Effector memory CD4-positive, alpha-beta T cell (primary cell): ENCODE data around the gene RCHY1.
"Not testable (repeated sequence)": the region's sequence is repeated elsewhere in the genome, so short reads cannot be mapped to it uniquely, and the experiment has no call there.

Experiments
- DNase-seq, 3 donors: peaks; one replicate each; pipeline ENCODE4 v3.0.0-alpha.2; 2020
- H3K27ac ChIP-seq: 2 replicates; pipeline ENCODE4 v1.7.0; 2013; ENCODE audit warnings: mild to moderate bottlenecking, low read length, moderate library complexity; ENCODE audit not compliant: insufficient read depth, poor library complexity, severe bottlenecking
- H3K27me3 ChIP-seq: replicated peaks from 2 replicates; pipeline ENCODE4 v1.7.0; 2013; ENCODE audit warnings: mild to moderate bottlenecking, low read length; ENCODE audit not compliant: insufficient read depth, control insufficient read depth, poor library complexity, severe bottlenecking
- H3K36me3 ChIP-seq: 2 replicates; pipeline ENCODE4 v1.7.0; 2013; ENCODE audit warnings: mild to moderate bottlenecking, low read length, moderate library complexity; ENCODE audit not compliant: control insufficient read depth, insufficient read depth
- H3K4me1 ChIP-seq: 2 replicates; pipeline ENCODE4 v1.7.0; 2013; ENCODE audit warnings: low read length, mild to moderate bottlenecking; ENCODE audit not compliant: control insufficient read depth, insufficient read depth, poor library complexity, severe bottlenecking
- H3K4me3 ChIP-seq: 2 replicates; pipeline ENCODE4 v1.7.0; 2013; ENCODE audit warnings: low read length, low read depth, mild to moderate bottlenecking; ENCODE audit not compliant: insufficient read depth, poor library complexity, severe bottlenecking
- H3K9me3 ChIP-seq: 2 replicates; pipeline ENCODE4 v1.7.0; 2013; ENCODE audit warnings: mild to moderate bottlenecking, low read length, moderate library complexity; ENCODE audit not compliant: control insufficient read depth

RCHY1 gene

GRCh38 chr4:75544220-75544619 is 30.0 kb upstream of the RCHY1 start:
- not testable (repeated sequence) for H3K27ac ChIP-seq, DNase-seq, H3K4me1 ChIP-seq, H3K9me3 ChIP-seq, H3K4me3 ChIP-seq, H3K27me3 ChIP-seq
- peaks cover 13% of the 10 kb centered on the region for H3K36me3 ChIP-seq

- peaks cover 13% of the 10 kb centered on the region for H3K36me3 ChIP-seq
- H3K9me3 ChIP-seq = no peaks in the 10 kb centered on the region
- H3K4me3 ChIP-seq = no peak overlapping the region
- H3K27me3 ChIP-seq = no peaks in the 10 kb centered on the region
- H3K27ac ChIP-seq = no peak overlapping the region
- DNase-seq = no peak
- H3K4me1 ChIP-seq = no peaks in the 10 kb centered on the region
Measured at GRCh38 chr4:75542824-75543223, 28.6 kb upstream of the RCHY1 start.

- H3K9me3 ChIP-seq, H3K4me1 ChIP-seq, H3K27me3 ChIP-seq, DNase-seq, H3K27ac ChIP-seq, H3K36me3 ChIP-seq, H3K4me3 ChIP-seq: not testable (repeated sequence)
Measured at GRCh38 chr4:75537308-75537707, 23.1 kb upstream of the RCHY1 start.

GRCh38 chr4:75533926-75534325 is 19.7 kb upstream of the RCHY1 start:
- H3K4me3 ChIP-seq, H3K27ac ChIP-seq, H3K4me1 ChIP-seq, H3K27me3 ChIP-seq, DNase-seq, H3K9me3 ChIP-seq: not testable (repeated sequence)
- H3K36me3 ChIP-seq = peaks cover 16% of the 10 kb centered on the region

- H3K4me1 ChIP-seq, H3K27ac ChIP-seq, H3K27me3 ChIP-seq, DNase-seq, H3K4me3 ChIP-seq, H3K9me3 ChIP-seq: not testable (repeated sequence)
- peaks cover 18% of the 10 kb centered on the region for H3K36me3 ChIP-seq
Measured at GRCh38 chr4:75533339-75533887, 19.2 kb upstream of the RCHY1 start.

GRCh38 chr4:75531536-75532143 is 17.4 kb upstream of the RCHY1 start:
- not testable (repeated sequence) for H3K27ac ChIP-seq, H3K9me3 ChIP-seq, H3K4me3 ChIP-seq, H3K27me3 ChIP-seq, H3K4me1 ChIP-seq, DNase-seq
- H3K36me3 ChIP-seq = peaks cover 36% of the 10 kb centered on the region

GRCh38 chr4:75530556-75531322 is 16.5 kb upstream of the RCHY1 start:
- no peaks in the 10 kb centered on the region for H3K9me3 ChIP-seq
- no peak for DNase-seq
- H3K36me3 ChIP-seq = peaks cover 40% of the 10 kb centered on the region
- H3K27me3 ChIP-seq = no peaks in the 10 kb centered on the region
- no peak overlapping the region for H3K27ac ChIP-seq
- H3K4me3 ChIP-seq = no peak overlapping the region
- H3K4me1 ChIP-seq = no peaks in the 10 kb centered on the region

- Histone ChIP-seq H3K4me1 (no peaks in the 10 kb centered on the region), H3K9me3 (no peaks in the 10 kb centered on the region), H3K36me3 (peaks cover 55% of the 10 kb centered on the region), H3K4me3 (no peak overlapping the region), H3K27ac (no peak overlapping the region), H3K27me3 (no peaks in the 10 kb centered on the region)
- no peak for DNase-seq
Measured at GRCh38 chr4:75527482-75527881, 13.3 kb upstream of the RCHY1 start.

GRCh38 chr4:75525910-75526309 is 11.7 kb upstream of the RCHY1 start:
- Histone ChIP-seq H3K27me3 (no peaks in the 10 kb centered on the region), H3K27ac (no peak overlapping the region), H3K9me3 (no peaks in the 10 kb centered on the region), H3K4me1 (no peaks in the 10 kb centered on the region), H3K4me3 (no peak overlapping the region), H3K36me3 (peaks cover 53% of the 10 kb centered on the region)
- DNase-seq = no peak

- no peaks in the 10 kb centered on the region for H3K4me1 ChIP-seq
- H3K27me3 ChIP-seq = no peaks in the 10 kb centered on the region
- no peak overlapping the region for H3K27ac ChIP-seq
- no peaks in the 10 kb centered on the region for H3K9me3 ChIP-seq
- peaks cover 53% of the 10 kb centered on the region for H3K36me3 ChIP-seq
- no peak overlapping the region for H3K4me3 ChIP-seq
- DNase-seq = no peak
Measured at GRCh38 chr4:75525086-75525485, 10.9 kb upstream of the RCHY1 start.
